ENCODE results near the gene FHL3. TPM values are rescaled to one million over a fixed set of nuclear protein-coding genes. Genes with fewer than 3 reads are reported as not detected.

Gene FHL3
- total and polyA plus RNA-seq, 9 of the 15 experiments (the other 6 are each of a cell fraction or from before 2014, with no cell fraction given): 6.1 to 144 (median 34.1) TPM

DNA sequence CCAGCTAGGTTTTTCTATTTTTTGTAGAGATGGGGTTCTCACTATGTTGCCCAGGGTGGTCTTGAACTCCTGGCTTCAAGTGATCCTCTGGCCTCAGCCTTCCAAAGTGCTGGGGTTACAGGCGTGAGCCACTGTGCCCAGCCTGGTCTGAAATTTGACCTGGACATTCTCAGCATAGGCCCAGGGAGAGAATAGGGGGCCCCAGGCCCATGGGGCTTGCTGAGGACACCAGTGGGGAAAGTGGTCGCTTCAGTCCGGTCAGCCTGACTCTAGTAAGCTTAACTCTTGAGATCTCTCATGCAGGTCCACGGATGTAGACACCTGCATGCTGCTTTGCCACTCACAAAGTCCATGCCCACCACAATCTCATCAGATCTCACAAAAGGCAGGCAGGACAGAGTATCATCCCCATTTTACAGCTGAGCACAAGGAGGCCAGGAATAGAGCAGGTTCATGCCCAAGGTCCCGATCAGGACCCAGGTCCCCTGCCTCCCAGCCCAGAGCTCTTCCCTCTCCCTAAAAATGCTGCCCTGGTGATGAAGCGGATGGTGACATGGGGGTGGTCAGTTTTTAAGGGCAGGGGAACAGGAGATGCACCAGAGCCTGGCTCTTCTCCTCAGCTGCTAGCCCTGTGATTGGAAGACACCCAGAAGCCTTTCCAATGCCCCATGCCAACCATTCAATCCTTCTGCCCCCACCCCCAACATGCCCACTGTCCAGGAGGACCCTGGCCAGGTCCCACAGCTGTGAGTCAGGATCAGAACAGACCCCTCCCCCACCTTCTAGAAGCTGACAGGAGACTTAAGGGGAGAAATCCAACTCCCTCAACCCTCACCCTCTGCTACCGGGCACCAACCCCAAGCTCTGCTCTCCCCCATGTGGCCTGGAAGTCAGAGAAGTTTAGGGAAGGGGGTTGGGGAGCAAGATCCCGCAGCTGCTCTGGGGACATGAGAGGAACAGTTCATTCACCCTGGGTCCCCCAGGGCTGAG is 1.8 kb downstream of the FHL3 start (continued):
- no peak for TF ChIP-seq CTBP1 (IDR thresholded peaks at IDR 0.05; ENCODE audit: borderline replicate concordance)
- TF ChIP-seq SMARCE1 (IDR thresholded peaks at IDR 0.05): no peak; the same call in 1 of the 2 replicates
- no peak for TF ChIP-seq ZKSCAN3 (CRISPR knock-in tag; IDR thresholded peaks at IDR 0.05)
- TF ChIP-seq ZNF263 (CRISPR knock-in tag; IDR thresholded peaks at IDR 0.05; ENCODE audit: borderline replicate concordance): no peak
- TF ChIP-seq SMAD1 (IDR thresholded peaks at IDR 0.05; ENCODE audit: low read depth, low read length, partially characterized antibody): no peak
- TF ChIP-seq ZNF41 (CRISPR knock-in tag; conservative IDR thresholded peaks at IDR 0.05): no peak
- TF ChIP-seq, protein P1, sequence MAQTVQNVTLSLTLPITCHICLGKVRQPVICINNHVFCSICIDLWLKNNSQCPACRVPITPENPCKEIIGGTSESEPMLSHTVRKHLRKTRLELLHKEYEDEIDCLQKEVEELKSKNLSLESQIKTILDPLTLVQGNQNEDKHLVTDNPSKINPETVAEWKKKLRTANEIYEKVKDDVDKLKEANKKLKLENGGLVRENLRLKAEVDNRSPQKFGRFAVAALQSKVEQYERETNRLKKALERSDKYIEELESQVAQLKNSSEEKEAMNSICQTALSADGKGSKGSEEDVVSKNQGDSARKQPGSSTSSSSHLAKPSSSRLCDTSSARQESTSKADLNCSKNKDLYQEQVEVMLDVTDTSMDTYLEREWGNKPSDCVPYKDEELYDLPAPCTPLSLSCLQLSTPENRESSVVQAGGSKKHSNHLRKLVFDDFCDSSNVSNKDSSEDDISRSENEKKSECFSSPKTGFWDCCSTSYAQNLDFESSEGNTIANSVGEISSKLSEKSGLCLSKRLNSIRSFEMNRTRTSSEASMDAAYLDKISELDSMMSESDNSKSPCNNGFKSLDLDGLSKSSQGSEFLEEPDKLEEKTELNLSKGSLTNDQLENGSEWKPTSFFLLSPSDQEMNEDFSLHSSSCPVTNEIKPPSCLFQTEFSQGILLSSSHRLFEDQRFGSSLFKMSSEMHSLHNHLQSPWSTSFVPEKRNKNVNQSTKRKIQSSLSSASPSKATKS (CRISPR knock-in tag; IDR thresholded peaks at IDR 0.05): no peak
- TF ChIP-seq GTF2E2 (tag; IDR thresholded peaks at IDR 0.05): no peak
- TF ChIP-seq POLR2G (IDR thresholded peaks at IDR 0.05; ENCODE audit: low read depth, low read length): 0 out of 2 replicates have a peak, but pooled peaks have one; percentile 29
- TF ChIP-seq FOXJ2 (tag; IDR thresholded peaks at IDR 0.05): no peak
- no peak for TF ChIP-seq PHF21A (IDR thresholded peaks at IDR 0.05; ENCODE audit: borderline replicate concordance, low read depth)
- TF ChIP-seq ZNF217 (CRISPR knock-in tag; IDR thresholded peaks at IDR 0.05): no peak
- no peak for TF ChIP-seq ETV5 (CRISPR knock-in tag; IDR thresholded peaks at IDR 0.05; ENCODE audit: low read depth)
- no peak for TF ChIP-seq PRMT5 (CRISPR knock-in tag; IDR thresholded peaks at IDR 0.05)
- no peak for TF ChIP-seq POU5F1 (IDR thresholded peaks at IDR 0.05; ENCODE audit: borderline replicate concordance, low read depth, low read length, partially characterized antibody)
- TF ChIP-seq, protein P2, sequence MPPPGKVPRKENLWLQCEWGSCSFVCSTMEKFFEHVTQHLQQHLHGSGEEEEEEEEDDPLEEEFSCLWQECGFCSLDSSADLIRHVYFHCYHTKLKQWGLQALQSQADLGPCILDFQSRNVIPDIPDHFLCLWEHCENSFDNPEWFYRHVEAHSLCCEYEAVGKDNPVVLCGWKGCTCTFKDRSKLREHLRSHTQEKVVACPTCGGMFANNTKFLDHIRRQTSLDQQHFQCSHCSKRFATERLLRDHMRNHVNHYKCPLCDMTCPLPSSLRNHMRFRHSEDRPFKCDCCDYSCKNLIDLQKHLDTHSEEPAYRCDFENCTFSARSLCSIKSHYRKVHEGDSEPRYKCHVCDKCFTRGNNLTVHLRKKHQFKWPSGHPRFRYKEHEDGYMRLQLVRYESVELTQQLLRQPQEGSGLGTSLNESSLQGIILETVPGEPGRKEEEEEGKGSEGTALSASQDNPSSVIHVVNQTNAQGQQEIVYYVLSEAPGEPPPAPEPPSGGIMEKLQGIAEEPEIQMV (tag; conservative IDR thresholded peaks at IDR 0.05; ENCODE audit: low read depth): no peak
- TF ChIP-seq, protein P3, sequence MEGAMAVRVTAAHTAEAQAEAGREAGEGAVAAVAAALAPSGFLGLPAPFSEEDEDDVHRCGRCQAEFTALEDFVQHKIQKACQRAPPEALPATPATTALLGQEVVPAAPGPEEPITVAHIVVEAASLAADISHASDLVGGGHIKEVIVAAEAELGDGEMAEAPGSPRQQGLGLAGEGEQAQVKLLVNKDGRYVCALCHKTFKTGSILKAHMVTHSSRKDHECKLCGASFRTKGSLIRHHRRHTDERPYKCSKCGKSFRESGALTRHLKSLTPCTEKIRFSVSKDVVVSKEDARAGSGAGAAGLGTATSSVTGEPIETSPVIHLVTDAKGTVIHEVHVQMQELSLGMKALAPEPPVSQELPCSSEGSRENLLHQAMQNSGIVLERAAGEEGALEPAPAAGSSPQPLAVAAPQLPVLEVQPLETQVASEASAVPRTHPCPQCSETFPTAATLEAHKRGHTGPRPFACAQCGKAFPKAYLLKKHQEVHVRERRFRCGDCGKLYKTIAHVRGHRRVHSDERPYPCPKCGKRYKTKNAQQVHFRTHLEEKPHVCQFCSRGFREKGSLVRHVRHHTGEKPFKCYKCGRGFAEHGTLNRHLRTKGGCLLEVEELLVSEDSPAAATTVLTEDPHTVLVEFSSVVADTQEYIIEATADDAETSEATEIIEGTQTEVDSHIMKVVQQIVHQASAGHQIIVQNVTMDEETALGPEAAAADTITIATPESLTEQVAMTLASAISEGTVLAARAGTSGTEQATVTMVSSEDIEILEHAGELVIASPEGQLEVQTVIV (CRISPR knock-in tag; IDR thresholded peaks at IDR 0.05; ENCODE audit: borderline replicate concordance): no peak
- TF ChIP-seq, protein P4, sequence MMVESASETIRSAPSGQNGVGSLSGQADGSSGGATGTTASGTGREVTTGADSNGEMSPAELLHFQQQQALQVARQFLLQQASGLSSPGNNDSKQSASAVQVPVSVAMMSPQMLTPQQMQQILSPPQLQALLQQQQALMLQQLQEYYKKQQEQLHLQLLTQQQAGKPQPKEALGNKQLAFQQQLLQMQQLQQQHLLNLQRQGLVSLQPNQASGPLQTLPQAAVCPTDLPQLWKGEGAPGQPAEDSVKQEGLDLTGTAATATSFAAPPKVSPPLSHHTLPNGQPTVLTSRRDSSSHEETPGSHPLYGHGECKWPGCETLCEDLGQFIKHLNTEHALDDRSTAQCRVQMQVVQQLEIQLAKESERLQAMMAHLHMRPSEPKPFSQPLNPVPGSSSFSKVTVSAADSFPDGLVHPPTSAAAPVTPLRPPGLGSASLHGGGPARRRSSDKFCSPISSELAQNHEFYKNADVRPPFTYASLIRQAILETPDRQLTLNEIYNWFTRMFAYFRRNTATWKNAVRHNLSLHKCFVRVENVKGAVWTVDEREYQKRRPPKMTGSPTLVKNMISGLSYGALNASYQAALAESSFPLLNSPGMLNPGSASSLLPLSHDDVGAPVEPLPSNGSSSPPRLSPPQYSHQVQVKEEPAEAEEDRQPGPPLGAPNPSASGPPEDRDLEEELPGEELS (CRISPR knock-in tag; IDR thresholded peaks at IDR 0.05; ENCODE audit: borderline replicate concordance): no peak
